ENCODE measurements around the gene IL18RAP. TPM values are rescaled to one million over a fixed set of nuclear protein-coding genes. Genes with fewer than 3 reads are reported as not detected.

The IL18RAP gene
- total and polyA plus RNA-seq, 2 donors from 2014 or later: 2.0 TPM; not detected in 1

- Histone ChIP-seq H3K9ac (ENCODE audit: low read length in 3 of 3) (no peak overlapping the region), H3K27ac (ENCODE audit: low read depth in 2 of 2, low read length in 2 of 2) (no peak overlapping the region), H3K27me3 (ENCODE audit: control insufficient read depth, insufficient read depth, low read length) (no peaks in the 10 kb centered on the region), H3K4me1 (ENCODE audit: control insufficient read depth in 2 of 3, insufficient read depth in 2 of 3, low read depth in 1 of 3, low read length in 3 of 3) (no peaks in the 10 kb centered on the region), H3K9me3 (ENCODE audit: control insufficient read depth in 2 of 3, insufficient read depth in 1 of 3, low read length in 3 of 3) (peaks cover 0 to 6% (median 0%) of the 10 kb centered on the region in 3 donors), H3K36me3 (ENCODE audit: control insufficient read depth in 2 of 3, insufficient read depth in 3 of 3, low read length in 3 of 3) (no peaks in the 10 kb centered on the region), H3K4me3 (ENCODE audit: low read length in 3 of 3) (no peak overlapping the region)
- FAIRE-seq (no peak), DNase-seq (no peak)
- TF ChIP-seq CTCF (IDR thresholded peaks at IDR 0.05; ENCODE audit: borderline replicate concordance, extremely low read depth, insufficient read depth): no peak
- intact Hi-C loops (cut with DNase I): no loop called here
Measured at GRCh38 chr2:102387763-102388546, 35.0 kb upstream of the IL18RAP start.

- no peak for TF ChIP-seq CTCF (IDR thresholded peaks at IDR 0.05; ENCODE audit: borderline replicate concordance, extremely low read depth, insufficient read depth)
- Histone ChIP-seq H3K4me1 (ENCODE audit: control insufficient read depth in 2 of 3, insufficient read depth in 2 of 3, low read depth in 1 of 3, low read length in 3 of 3) (no peaks in the 10 kb centered on the region), H3K4me3 (ENCODE audit: low read length in 3 of 3) (no peak overlapping the region), H3K27me3 (ENCODE audit: control insufficient read depth, insufficient read depth, low read length) (no peaks in the 10 kb centered on the region), H3K9ac (ENCODE audit: low read length in 3 of 3) (no peak overlapping the region), H3K27ac (ENCODE audit: low read depth in 2 of 2, low read length in 2 of 2) (no peak overlapping the region), H3K36me3 (ENCODE audit: control insufficient read depth in 2 of 3, insufficient read depth in 3 of 3, low read length in 3 of 3) (no peaks in the 10 kb centered on the region), H3K9me3 (ENCODE audit: control insufficient read depth in 2 of 3, insufficient read depth in 1 of 3, low read length in 3 of 3) (no peaks in the 10 kb centered on the region)
- DNase-seq: peak in 1 of 5 donors; percentile 5
- no peak for FAIRE-seq
- intact Hi-C loops (cut with DNase I): no loop called here
Measured at GRCh38 chr2:102391565-102391964, 31.4 kb upstream of the IL18RAP start.

GRCh38 chr2:102392096-102392495, 30.9 kb upstream of the IL18RAP start:
- no peak overlapping the region for H3K27ac ChIP-seq (ENCODE audit: low read depth in 2 of 2, low read length in 2 of 2)
- no peaks in the 10 kb centered on the region for H3K4me1 ChIP-seq (ENCODE audit: control insufficient read depth in 2 of 3, insufficient read depth in 2 of 3, low read depth in 1 of 3, low read length in 3 of 3)
- no peaks in the 10 kb centered on the region for H3K36me3 ChIP-seq (ENCODE audit: control insufficient read depth in 2 of 3, insufficient read depth in 3 of 3, low read length in 3 of 3)
- intact Hi-C loops (cut with DNase I): no loop called here
- TF ChIP-seq CTCF (IDR thresholded peaks at IDR 0.05; ENCODE audit: borderline replicate concordance, extremely low read depth, insufficient read depth): no peak
- no peak for FAIRE-seq
- no peaks in the 10 kb centered on the region for H3K9me3 ChIP-seq (ENCODE audit: control insufficient read depth in 2 of 3, insufficient read depth in 1 of 3, low read length in 3 of 3)
- H3K4me3 ChIP-seq (ENCODE audit: low read length in 3 of 3): no peak overlapping the region
- no peak overlapping the region for H3K9ac ChIP-seq (ENCODE audit: low read length in 3 of 3)
- no peak for DNase-seq
- no peaks in the 10 kb centered on the region for H3K27me3 ChIP-seq (ENCODE audit: control insufficient read depth, insufficient read depth, low read length)
